Karpas-422 (cell line): ENCODE measurements around the gene GRK3. TPM values are rescaled to one million over a fixed set of nuclear protein-coding genes. Genes with fewer than 3 reads are reported as not detected.

Experiments
- DNase-seq: peaks from one replicate; pipeline ENCODE4 v3.0.0-alpha.2; 2015
- H2AFZ ChIP-seq: fragments of 200-600 bp; sonication (generic); 2 replicates; pipeline ENCODE4 v1.6.1; 2014; ENCODE audit warnings: antibody characterized with exemption, low read length, mixed read lengths
- H3K27ac ChIP-seq: fragments of 200-600 bp; sonication (generic); 2 replicates; pipeline ENCODE4 v1.5.1; 2014; ENCODE audit warnings: mild to moderate bottlenecking, low read length, moderate library complexity
- H3K27me3 ChIP-seq: fragments of 200-600 bp; sonication (generic); 2 replicates; pipeline ENCODE4 v1.6.1; 2014; ENCODE audit warnings: low read length, mixed read lengths
- H3K36me3 ChIP-seq: fragments of 200-600 bp; sonication (generic); 2 replicates; pipeline ENCODE4 v1.6.1; 2014; ENCODE audit warnings: low read length, mixed read lengths; ENCODE audit not compliant: insufficient read depth
- H3K4me1 ChIP-seq: fragments of 200-600 bp; sonication (generic); 2 replicates; pipeline ENCODE4 v1.6.1; 2014; ENCODE audit warnings: mild to moderate bottlenecking, low read length, mixed read lengths
- H3K4me2 ChIP-seq: fragments of 200-600 bp; sonication (generic); 2 replicates; pipeline ENCODE4 v1.6.1; 2014; ENCODE audit warnings: low read length, low read depth, mild to moderate bottlenecking; ENCODE audit not compliant: poor library complexity, severe bottlenecking
- H3K4me3 ChIP-seq: fragments of 200-600 bp; sonication (generic); 2 replicates; pipeline ENCODE4 v1.5.1; 2014; ENCODE audit warnings: mild to moderate bottlenecking, antibody characterized with exemption, low read length, mixed read lengths
- H3K79me2 ChIP-seq: fragments of 200-600 bp; sonication (generic); 2 replicates; pipeline ENCODE4 v1.6.1; 2014; ENCODE audit warnings: mild to moderate bottlenecking, low read length, mixed read lengths
- H3K9ac ChIP-seq: fragments of 200-600 bp; sonication (generic); 2 replicates; pipeline ENCODE4 v1.6.0; 2014; ENCODE audit warnings: low read length
- H3K9me2 ChIP-seq: fragments of 200-600 bp; sonication (generic), shearing (Covaris generic); replicated peaks from 2 replicates; pipeline ENCODE4 v1.6.0; 2014; ENCODE audit warnings: mild to moderate bottlenecking, low read length, moderate library complexity; ENCODE audit not compliant: insufficient read depth
- H3K9me3 ChIP-seq: fragments of 300-700, 200-600 bp; sonication (generic); 2 replicates; pipeline ENCODE4 v1.6.1; 2014; ENCODE audit warnings: low read length, mixed read lengths
- H4K20me1 ChIP-seq: fragments of 200-600 bp; sonication (generic); 2 replicates; pipeline ENCODE4 v1.6.1; 2014; ENCODE audit warnings: mild to moderate bottlenecking, antibody characterized with exemption, low read length, low read depth; ENCODE audit not compliant: insufficient read depth
- total RNA-seq: library from RNA; depleted of rRNA; stranded (reverse); fragments of >200 nt; shearing (Covaris generic); gene quantifications from 2 replicates; pipeline ENCODE4 v1.2.3, GENCODE V29; 2014; ENCODE audit warnings: low replicate concordance

Gene GRK3
- total RNA-seq, 1 experiment from 2014 or later = 2.0 TPM

- H3K4me2 ChIP-seq = no peak overlapping the region
- DNase-seq = no peak
- H3K9me2 ChIP-seq = no peaks in the 10 kb centered on the region
- H3K36me3 ChIP-seq = no peaks in the 10 kb centered on the region
- H3K9ac ChIP-seq = no peak overlapping the region
- H4K20me1 ChIP-seq = no peaks in the 10 kb centered on the region
- H3K4me1 ChIP-seq = no peaks in the 10 kb centered on the region
- H3K27ac ChIP-seq = no peak overlapping the region
- no peaks in the 10 kb centered on the region for H3K79me2 ChIP-seq
- no peaks in the 10 kb centered on the region for H3K9me3 ChIP-seq
- no peaks in the 10 kb centered on the region for H3K27me3 ChIP-seq
- no peak overlapping the region for H3K4me3 ChIP-seq
- no peak overlapping the region for H2AFZ ChIP-seq
Observed at GRCh38 chr22:25746012-25746373, 181.5 kb downstream of the GRK3 start.

GRCh38 chr22:25747245-25747944 lies 182.9 kb downstream of the GRK3 start:
- no peaks in the 10 kb centered on the region for H3K4me1 ChIP-seq
- no peak overlapping the region for H3K9ac ChIP-seq
- no peaks in the 10 kb centered on the region for H3K9me2 ChIP-seq
- no peaks in the 10 kb centered on the region for H3K79me2 ChIP-seq
- no peak overlapping the region for H3K27ac ChIP-seq
- no peak overlapping the region for H2AFZ ChIP-seq
- H4K20me1 ChIP-seq = no peaks in the 10 kb centered on the region
- no peaks in the 10 kb centered on the region for H3K9me3 ChIP-seq
- no peaks in the 10 kb centered on the region for H3K27me3 ChIP-seq
- no peak overlapping the region for H3K4me3 ChIP-seq
- H3K4me2 ChIP-seq = no peak overlapping the region
- H3K36me3 ChIP-seq = no peaks in the 10 kb centered on the region
- DNase-seq = no peak

GRCh38 chr22:25748140-25748539 lies 183.7 kb downstream of the GRK3 start:
- H3K4me2 ChIP-seq = no peak overlapping the region

GRCh38 chr22:25748704-25749103 lies 184.2 kb downstream of the GRK3 start:
- H3K4me2 ChIP-seq = no peak overlapping the region
- no peak overlapping the region for H2AFZ ChIP-seq
- no peaks in the 10 kb centered on the region for H3K9me2 ChIP-seq
- no peak overlapping the region for H3K9ac ChIP-seq
- no peak overlapping the region for H3K27ac ChIP-seq
- H4K20me1 ChIP-seq = no peaks in the 10 kb centered on the region
- no peaks in the 10 kb centered on the region for H3K36me3 ChIP-seq
- no peak for DNase-seq
- H3K4me1 ChIP-seq = no peaks in the 10 kb centered on the region
- no peak overlapping the region for H3K4me3 ChIP-seq
- H3K79me2 ChIP-seq = no peaks in the 10 kb centered on the region
- no peaks in the 10 kb centered on the region for H3K27me3 ChIP-seq
- H3K9me3 ChIP-seq = no peaks in the 10 kb centered on the region

More at GRCh38 chr22:25748140-25748539, 183.7 kb downstream of the GRK3 start:
- Histone ChIP-seq H3K27me3 (no peaks in the 10 kb centered on the region), H4K20me1 (no peaks in the 10 kb centered on the region), H3K79me2 (no peaks in the 10 kb centered on the region), H2AFZ (no peak overlapping the region), H3K9ac (no peak overlapping the region), H3K36me3 (no peaks in the 10 kb centered on the region), H3K9me2 (no peaks in the 10 kb centered on the region), H3K4me1 (no peaks in the 10 kb centered on the region), H3K27ac (no peak overlapping the region), H3K9me3 (no peaks in the 10 kb centered on the region), H3K4me3 (no peak overlapping the region)
- DNase-seq = no peak

GRCh38 chr22:25749420-25750169 lies 185.1 kb downstream of the GRK3 start:
- Histone ChIP-seq H3K79me2 (no peaks in the 10 kb centered on the region), H3K4me1 (no peaks in the 10 kb centered on the region), H3K9me3 (no peaks in the 10 kb centered on the region), H3K36me3 (no peaks in the 10 kb centered on the region), H3K9me2 (no peaks in the 10 kb centered on the region), H3K27me3 (no peaks in the 10 kb centered on the region), H2AFZ (no peak overlapping the region), H3K4me2 (no peak overlapping the region), H4K20me1 (no peaks in the 10 kb centered on the region), H3K4me3 (no peak overlapping the region), H3K9ac (no peak overlapping the region), H3K27ac (no peak overlapping the region)
- no peak for DNase-seq

- Histone ChIP-seq H3K4me3 (no peak overlapping the region), H3K9me3 (no peaks in the 10 kb centered on the region), H3K27ac (no peak overlapping the region), H3K79me2 (no peaks in the 10 kb centered on the region), H3K27me3 (no peaks in the 10 kb centered on the region), H3K9me2 (no peaks in the 10 kb centered on the region), H3K36me3 (no peaks in the 10 kb centered on the region), H4K20me1 (no peaks in the 10 kb centered on the region), H3K4me1 (no peaks in the 10 kb centered on the region), H3K9ac (no peak overlapping the region), H3K4me2 (no peak overlapping the region), H2AFZ (no peak overlapping the region)
- DNase-seq = no peak
Observed at GRCh38 chr22:25750569-25751173, 186.2 kb downstream of the GRK3 start.

- Histone ChIP-seq H3K4me2 (no peak overlapping the region), H4K20me1 (no peaks in the 10 kb centered on the region), H3K79me2 (no peaks in the 10 kb centered on the region), H2AFZ (no peak overlapping the region), H3K36me3 (no peaks in the 10 kb centered on the region), H3K9me3 (no peaks in the 10 kb centered on the region), H3K4me1 (no peaks in the 10 kb centered on the region), H3K27ac (no peak overlapping the region), H3K27me3 (no peaks in the 10 kb centered on the region), H3K4me3 (no peak overlapping the region), H3K9me2 (no peaks in the 10 kb centered on the region), H3K9ac (no peak overlapping the region)
- no peak for DNase-seq
Observed at GRCh38 chr22:25751174-25751581, 186.7 kb downstream of the GRK3 start.

- H3K9me3 ChIP-seq = no peaks in the 10 kb centered on the region
- no peaks in the 10 kb centered on the region for H3K36me3 ChIP-seq
- DNase-seq = no peak
- H3K4me3 ChIP-seq = no peak overlapping the region
- H4K20me1 ChIP-seq = no peaks in the 10 kb centered on the region
- no peak overlapping the region for H3K27ac ChIP-seq
- H3K79me2 ChIP-seq = no peaks in the 10 kb centered on the region
- H3K4me2 ChIP-seq = no peak overlapping the region
- no peak overlapping the region for H2AFZ ChIP-seq
- no peaks in the 10 kb centered on the region for H3K27me3 ChIP-seq
- no peaks in the 10 kb centered on the region for H3K9me2 ChIP-seq
- H3K4me1 ChIP-seq = no peaks in the 10 kb centered on the region
- H3K9ac ChIP-seq = no peak overlapping the region
Observed at GRCh38 chr22:25752615-25753214, 188.2 kb downstream of the GRK3 start.
